DMS79 treated with DMSO at 0.1 percent for 48 hours (cell line): ENCODE measurements around the gene FOXE3.

Experiments used
- DNase-seq: peaks from one replicate; lab custom pipeline; 2025; lab: John Stamatoyannopoulos, UW

FOXE3 gene

GRCh38 chr1:47405697-47406096 is 10.4 kb upstream of the FOXE3 start:
- no peak for DNase-seq

- no peak for DNase-seq
Measured at GRCh38 chr1:47406966-47407365, 9.1 kb upstream of the FOXE3 start.

GRCh38 chr1:47407481-47407880 is 8.6 kb upstream of the FOXE3 start:
- no peak for DNase-seq

- DNase-seq = no peak
Measured at GRCh38 chr1:47409311-47410067, 6.6 kb upstream of the FOXE3 start.

GRCh38 chr1:47410068-47410455 is 6.0 kb upstream of the FOXE3 start:
- DNase-seq = no peak

- no peak for DNase-seq
Measured at GRCh38 chr1:47411436-47411835, 4.6 kb upstream of the FOXE3 start.

- no peak for DNase-seq
Measured at GRCh38 chr1:47412437-47412836, 3.6 kb upstream of the FOXE3 start.

- no peak for DNase-seq
Measured at GRCh38 chr1:47416319-47417169, 459 bp downstream of the FOXE3 start.

- no peak for DNase-seq
Measured at GRCh38 chr1:47417170-47418044, 1.3 kb downstream of the FOXE3 start.

- no peak for DNase-seq
Measured at GRCh38 chr1:47418122-47418521, 2.0 kb downstream of the FOXE3 start.

- no peak for DNase-seq
Measured at GRCh38 chr1:47418681-47419325, 2.7 kb downstream of the FOXE3 start.

GRCh38 chr1:47420547-47420946 is 4.5 kb downstream of the FOXE3 start:
- no peak for DNase-seq

GRCh38 chr1:47423872-47424271 is 7.8 kb downstream of the FOXE3 start:
- no peak for DNase-seq

- peak; percentile 58 for DNase-seq
Measured at GRCh38 chr1:47424336-47424982, 8.4 kb downstream of the FOXE3 start.

- DNase-seq = no peak
Measured at GRCh38 chr1:47431534-47431933, 15.4 kb downstream of the FOXE3 start.

GRCh38 chr1:47432071-47433036 is 16.3 kb downstream of the FOXE3 start:
- DNase-seq = no peak

- no peak for DNase-seq
Measured at GRCh38 chr1:47433037-47433421, 16.9 kb downstream of the FOXE3 start.

- DNase-seq = no peak
Measured at GRCh38 chr1:47433477-47434050, 17.5 kb downstream of the FOXE3 start.

GRCh38 chr1:47434051-47434842 is 18.2 kb downstream of the FOXE3 start:
- no peak for DNase-seq
